ENCODE results near the gene EBF3. TPM values are rescaled to one million over a fixed set of nuclear protein-coding genes. Genes with fewer than 3 reads are reported as not detected.

EBF3 gene
- total and polyA plus RNA-seq, 2 experiments from 2014 or later: 0.27 to 0.49 TPM

- no peak for TF ChIP-seq ZNF462 (CRISPR knock-in tag; IDR thresholded peaks at IDR 0.05)
Measured at GRCh38 chr10:129977794-129978193, 13.7 kb upstream of the EBF3 start (continued).

- TF ChIP-seq EZH2 (IDR thresholded peaks at IDR 0.05; ENCODE audit: low read depth, unreplicated experiment): peak; percentile 24
- TF ChIP-seq ZNF462 (CRISPR knock-in tag; IDR thresholded peaks at IDR 0.05): no peak
- no peaks in the 10 kb centered on the region for H3K79me2 ChIP-seq (replicated peaks; ENCODE audit: insufficient read depth)
- Mint-ChIP-seq H3K9me3 (no peaks in the 10 kb centered on the region; the same call in 2 of the 3 replicates), H3K27me3 (ENCODE audit: insufficient read depth, low read depth, poor library complexity) (peaks cover 59% of the 10 kb centered on the region), H3K4me1 (peaks cover 30% of the 10 kb centered on the region), H3K36me3 (ENCODE audit: low read depth) (no peaks in the 10 kb centered on the region), H3K27ac (no peak overlapping the region), H3K4me3 (peak overlapping the region; percentile 42; the same call in 1 of the 3 replicates)
- no peak overlapping the region for H3K4me2 ChIP-seq
- H3K4me1 ChIP-seq (ENCODE audit: insufficient read depth): peaks cover 20% of the 10 kb centered on the region
- no peak overlapping the region for H3K27ac ChIP-seq (ENCODE audit: low read depth)
- no peaks in the 10 kb centered on the region for H3K36me3 ChIP-seq (ENCODE audit: insufficient read depth)
- no peaks in the 10 kb centered on the region for H3K9me2 ChIP-seq (ENCODE audit: insufficient read depth)
- no peak overlapping the region for H3K4me3 ChIP-seq
- no peak overlapping the region for H2AFZ ChIP-seq
- peaks cover 13% of the 10 kb centered on the region for H4K20me1 ChIP-seq (replicated peaks; ENCODE audit: insufficient read depth)
- peaks cover 21% of the 10 kb centered on the region for H3F3A ChIP-seq (replicated peaks; ENCODE audit: low read depth)
- DNase-seq (ENCODE audit: low spot score) (no peak), ATAC-seq (no peak)
- H3K27me3 ChIP-seq (ENCODE audit: insufficient read depth): peaks cover 68% of the 10 kb centered on the region
Measured at GRCh38 chr10:129973674-129974059, 9.6 kb upstream of the EBF3 start.
